Hepatocyte (in vitro differentiated cells): ENCODE data around the gene OTOS. TPM values are rescaled to one million over a fixed set of nuclear protein-coding genes. Genes with fewer than 3 reads are reported as not detected.

Source experiments
- DNase-seq: peaks from one replicate; pipeline ENCODE4 v3.0.0-alpha.2; 2016; ENCODE audit warnings: low spot score
- H2AFZ ChIP-seq: fragments of 200-600 bp; sonication (generic); 2 replicates; pipeline ENCODE4 v1.6.0; 2016; ENCODE audit warnings: antibody characterized with exemption, mild to moderate bottlenecking
- H3K27ac ChIP-seq: fragments of 200-600 bp; sonication (generic); 2 replicates; pipeline ENCODE4 v1.5.1; 2016; ENCODE audit warnings: mild to moderate bottlenecking
- H3K27me3 ChIP-seq: fragments of 200-600 bp; sonication (generic); 2 replicates; pipeline ENCODE4 v1.6.1; 2016
- H3K36me3 ChIP-seq: fragments of 200-600 bp; sonication (generic); replicated peaks from 2 replicates; pipeline ENCODE4 v1.5.1; 2016; ENCODE audit warnings: low read depth; ENCODE audit not compliant: insufficient read depth
- H3K4me1 ChIP-seq: fragments of 200-600 bp; sonication (generic); 2 replicates; pipeline ENCODE4 v1.5.1; 2016; ENCODE audit warnings: mild to moderate bottlenecking, moderate library complexity; ENCODE audit not compliant: insufficient read depth
- H3K4me2 ChIP-seq: fragments of 200-600 bp; sonication (generic); 2 replicates; pipeline ENCODE4 v1.6.0; 2016
- H3K4me3 ChIP-seq: fragments of 200-600 bp; sonication (generic); 2 replicates; pipeline ENCODE4 v1.5.1; 2016; ENCODE audit warnings: mild to moderate bottlenecking
- H3K79me2 ChIP-seq: fragments of 200-600 bp; sonication (generic); 2 replicates; pipeline ENCODE4 v1.6.0; 2017; ENCODE audit warnings: mild to moderate bottlenecking
- H3K9me2 ChIP-seq: fragments of 200-600 bp; sonication (generic); replicated peaks from 2 replicates; pipeline ENCODE4 v1.6.0; 2017; ENCODE audit warnings: mild to moderate bottlenecking; ENCODE audit not compliant: insufficient read depth
- H3K9me3 ChIP-seq: fragments of 200-600 bp; sonication (generic); 2 replicates; pipeline ENCODE4 v1.5.1; 2016; ENCODE audit warnings: low read depth, mild to moderate bottlenecking
- H4K20me1 ChIP-seq: fragments of 200-600 bp; sonication (generic); 2 replicates; pipeline ENCODE4 v1.6.0; 2016; ENCODE audit warnings: mild to moderate bottlenecking; ENCODE audit not compliant: insufficient read depth, poor library complexity, severe bottlenecking
- EZH2 ChIP-seq: fragments of 200-600 bp; sonication (generic); IDR thresholded peaks from 2 replicates; pipeline ENCODE4 v1.6.1; 2016; ENCODE audit warnings: antibody characterized with exemption, mild to moderate bottlenecking, borderline replicate concordance
- EZH2phosphoT487 ChIP-seq: fragments of 200-600 bp; sonication (generic); IDR thresholded peaks from one replicate; pipeline ENCODE4 v1.6.1; 2018; ENCODE audit warnings: antibody characterized with exemption, mild to moderate bottlenecking, low read depth, moderate library complexity; ENCODE audit not compliant: unreplicated experiment, severe bottlenecking
- WGBS: methylation state at CpG from one replicate; pipeline ENCODE4 v1.1.6; 2016; ENCODE audit warnings: low lambda C conversion rate; ENCODE audit errors: missing lambda C conversion rate; 5-methylcytosine and 5-hydroxymethylcytosine counted together
- polyA plus RNA-seq: library from polyadenylated mRNA; unstranded; fragments of >200 nt; fragmentation: Nextera tagmentation; extraction: Ambion mirVana; gene quantifications from 2 replicates; pipeline ENCODE4 v1.2.1, GENCODE V29; 2016
- total RNA-seq: library from RNA; depleted of rRNA; stranded (reverse); fragments of >200 nt; gene quantifications from 2 replicates; pipeline ENCODE4 v1.2.3, GENCODE V29; 2014
- TF ChIP-seq, protein P1 (sequence below): fragments of 200-600 bp; sonication (generic); IDR thresholded peaks from 2 replicates; pipeline ENCODE4 v1.5.1; 2016; ENCODE audit warnings: antibody characterized with exemption, mild to moderate bottlenecking; ENCODE audit not compliant: poor library complexity

Gene OTOS
- total and polyA plus RNA-seq, 2 experiments from 2014 or later, result 0.50 TPM; not detected in 1

DNA sequence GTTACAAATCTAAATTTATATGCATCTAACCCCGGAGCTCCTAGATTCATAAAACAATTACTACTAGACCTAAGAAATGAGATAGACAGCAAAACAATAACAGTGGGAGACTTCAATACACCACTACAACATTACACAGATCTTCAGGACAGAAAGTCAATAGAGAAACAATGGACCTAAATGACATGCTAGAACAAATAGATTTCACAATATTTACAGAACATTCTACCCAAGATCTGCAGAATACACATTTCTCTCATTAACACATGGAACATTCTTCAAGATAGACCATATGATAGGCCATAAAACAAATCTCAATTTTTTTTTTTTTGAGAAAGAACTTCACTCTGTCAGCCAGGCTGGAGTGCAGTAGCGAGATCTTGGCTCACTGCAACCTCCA lies 42.1 kb downstream of the OTOS start:
- Histone ChIP-seq H3K79me2 (no peaks in the 10 kb centered on the region), H3K9me3 (no peaks in the 10 kb centered on the region), H4K20me1 (no peaks in the 10 kb centered on the region), H3K36me3 (no peaks in the 10 kb centered on the region), H3K9me2 (no peaks in the 10 kb centered on the region), H3K4me2 (no peak overlapping the region), H3K4me1 (no peaks in the 10 kb centered on the region), H3K27me3 (peaks cover 49% of the 10 kb centered on the region), H3K4me3 (no peak overlapping the region), H3K27ac (no peak overlapping the region), H2AFZ (no peak overlapping the region)
- no peak for DNase-seq
- TF ChIP-seq EZH2phosphoT487 (no peak), EZH2 (no peak)
- TF ChIP-seq, protein P1, sequence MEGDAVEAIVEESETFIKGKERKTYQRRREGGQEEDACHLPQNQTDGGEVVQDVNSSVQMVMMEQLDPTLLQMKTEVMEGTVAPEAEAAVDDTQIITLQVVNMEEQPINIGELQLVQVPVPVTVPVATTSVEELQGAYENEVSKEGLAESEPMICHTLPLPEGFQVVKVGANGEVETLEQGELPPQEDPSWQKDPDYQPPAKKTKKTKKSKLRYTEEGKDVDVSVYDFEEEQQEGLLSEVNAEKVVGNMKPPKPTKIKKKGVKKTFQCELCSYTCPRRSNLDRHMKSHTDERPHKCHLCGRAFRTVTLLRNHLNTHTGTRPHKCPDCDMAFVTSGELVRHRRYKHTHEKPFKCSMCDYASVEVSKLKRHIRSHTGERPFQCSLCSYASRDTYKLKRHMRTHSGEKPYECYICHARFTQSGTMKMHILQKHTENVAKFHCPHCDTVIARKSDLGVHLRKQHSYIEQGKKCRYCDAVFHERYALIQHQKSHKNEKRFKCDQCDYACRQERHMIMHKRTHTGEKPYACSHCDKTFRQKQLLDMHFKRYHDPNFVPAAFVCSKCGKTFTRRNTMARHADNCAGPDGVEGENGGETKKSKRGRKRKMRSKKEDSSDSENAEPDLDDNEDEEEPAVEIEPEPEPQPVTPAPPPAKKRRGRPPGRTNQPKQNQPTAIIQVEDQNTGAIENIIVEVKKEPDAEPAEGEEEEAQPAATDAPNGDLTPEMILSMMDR, result no peak
- WGBS, result 72% methylated on average over 2 of the region's 2 CpGs

DNA sequence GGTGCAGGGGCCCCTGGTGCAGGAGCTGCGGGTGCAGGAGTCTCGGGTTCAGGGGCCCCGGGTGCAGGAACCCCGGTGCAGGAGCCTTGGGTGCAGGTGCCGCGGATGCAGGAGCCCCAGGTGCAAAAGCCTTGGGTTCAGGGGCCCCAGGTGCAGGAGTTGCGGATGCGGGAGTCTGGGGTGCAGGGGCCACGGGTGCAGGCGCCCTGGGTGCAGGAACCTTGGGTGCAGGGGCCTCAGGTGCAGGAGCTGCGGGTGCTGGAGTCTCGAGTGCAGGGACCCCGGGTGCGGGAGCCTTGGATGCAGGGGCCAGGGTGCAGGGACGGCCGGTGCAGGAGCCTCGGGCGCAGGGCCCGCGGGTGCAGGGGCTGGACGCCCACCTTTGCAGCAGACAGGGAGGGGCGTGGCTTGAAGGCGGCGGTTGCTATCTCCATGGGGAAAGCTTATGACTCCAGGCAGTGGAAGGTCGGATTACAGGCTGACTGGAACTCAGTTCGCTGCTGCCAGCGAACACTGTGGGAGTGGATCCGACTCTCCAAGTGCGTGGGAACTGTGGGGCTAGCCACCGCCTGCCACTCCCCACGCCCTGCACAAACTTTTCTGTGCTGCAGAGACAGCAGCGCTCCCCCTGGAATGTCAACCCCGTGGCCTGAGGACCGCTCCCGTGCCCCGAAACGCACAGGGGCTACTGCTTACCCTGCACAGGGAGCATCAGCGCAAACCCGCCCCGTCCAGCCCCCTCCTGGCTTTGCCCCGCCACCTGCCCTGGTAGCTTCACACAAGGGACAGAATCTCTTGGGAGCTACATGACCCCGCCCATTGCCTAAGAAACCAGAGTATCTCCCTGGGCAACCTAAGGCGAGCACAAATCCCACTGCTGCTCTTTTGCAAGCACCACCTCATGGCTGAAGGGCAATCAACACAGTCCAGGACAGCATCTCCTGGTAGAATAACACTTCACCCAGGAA lies 44.6 kb downstream of the OTOS start:
- DNase-seq, result no peak
- Histone ChIP-seq H3K27me3 (peaks cover 52% of the 10 kb centered on the region), H3K27ac (no peak overlapping the region), H3K36me3 (no peaks in the 10 kb centered on the region), H3K4me3 (no peak overlapping the region), H2AFZ (no peak overlapping the region), H3K9me2 (no peaks in the 10 kb centered on the region), H4K20me1 (no peaks in the 10 kb centered on the region), H3K79me2 (no peaks in the 10 kb centered on the region), H3K4me2 (peak overlapping the region; percentile 41), H3K4me1 (no peaks in the 10 kb centered on the region), H3K9me3 (no peaks in the 10 kb centered on the region)
- no peak for TF ChIP-seq EZH2
- no peak for TF ChIP-seq EZH2phosphoT487
- TF ChIP-seq, protein P1, result no peak
- WGBS, result 36% methylated on average over 35 of the region's 43 CpGs

DNA sequence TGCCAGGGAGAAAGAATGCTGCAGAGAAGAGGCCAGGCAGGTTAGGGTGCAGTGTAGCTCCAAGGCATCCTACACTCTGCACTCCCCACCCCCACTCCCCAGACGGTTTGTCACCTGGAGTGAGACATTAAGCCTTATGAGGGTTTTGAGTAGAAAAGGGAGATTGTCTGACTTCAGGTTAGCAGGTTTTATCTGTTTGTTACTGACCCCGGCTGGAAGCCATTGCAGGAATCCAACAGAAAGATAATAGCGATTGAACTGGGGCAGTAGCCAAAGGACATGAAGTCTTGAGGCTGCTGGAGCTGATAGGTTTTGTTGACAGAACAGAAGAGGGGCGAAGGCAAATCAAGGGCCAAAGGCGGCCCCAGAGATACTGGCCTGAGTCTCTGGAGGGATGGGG lies 51.2 kb downstream of the OTOS start:
- Histone ChIP-seq H4K20me1 (no peaks in the 10 kb centered on the region), H3K36me3 (no peaks in the 10 kb centered on the region), H3K27me3 (peaks cover 16% of the 10 kb centered on the region), H3K27ac (no peak overlapping the region), H2AFZ (no peak overlapping the region), H3K79me2 (no peaks in the 10 kb centered on the region), H3K4me1 (no peaks in the 10 kb centered on the region), H3K9me2 (no peaks in the 10 kb centered on the region), H3K9me3 (no peaks in the 10 kb centered on the region), H3K4me2 (no peak overlapping the region), H3K4me3 (no peak overlapping the region)
- no peak for DNase-seq
- WGBS, result 39% methylated on average over 5 of the region's 5 CpGs
- TF ChIP-seq, protein P1, result no peak
- TF ChIP-seq EZH2 (no peak), EZH2phosphoT487 (no peak)

Other genes with a start within 250 kb of the OTOS start
- 96.5 and 107 TPM in 2 replicates for gene NDUFA10, start 115.3 kb downstream of the OTOS start, total RNA-seq
- 142 and 165 TPM in 2 replicates for gene NDUFA10, start 115.3 kb downstream of the OTOS start, polyA plus RNA-seq
- gene OR6B2, start 110.2 kb downstream of the OTOS start, total RNA-seq, result not detected in 2 replicates
- not detected in 2 replicates for gene OR6B2, start 110.2 kb downstream of the OTOS start, polyA plus RNA-seq
- gene OR6B3, start 87.1 kb downstream of the OTOS start, total RNA-seq, result not detected in 2 replicates
- not detected in 2 replicates for gene OR6B3, start 87.1 kb downstream of the OTOS start, polyA plus RNA-seq
- 109 and 146 TPM in 2 replicates for gene COPS9, start 4.4 kb downstream of the OTOS start, total RNA-seq
- gene COPS9, start 4.4 kb downstream of the OTOS start, polyA plus RNA-seq, result 253 and 300 TPM in 2 replicates